H1 (cell line): Measurements from ENCODE around the gene TP53I11. TPM values are rescaled to one million over a fixed set of nuclear protein-coding genes. Genes with fewer than 3 reads are reported as not detected.

Experiments used
- CTCF ChIA-PET: fragments of 300-600 bp; sonication (Branson Sonifier 250); formaldehyde crosslinking; loops from one replicate; lab custom pipeline; 2021; ENCODE audit not compliant: partially characterized antibody; lab: Charles Lee
- POLR2A ChIA-PET: fragments of 300-600 bp; sonication (Branson Sonifier 250); formaldehyde crosslinking; loops from one replicate; lab custom pipeline; 2021; ENCODE audit warnings: inconsistent platforms; ENCODE audit not compliant: partially characterized antibody; lab: Charles Lee
- DNase-seq, 2 experiments: peaks; one replicate each; pipeline versions ENCODE4 v3.0.0 to v3.0.0-alpha.2; 2010 to 2022; ENCODE audit warnings: low spot score in 2 of 2, low read depth in 1 of 2, mixed read lengths in 1 of 2
- FAIRE-seq: peaks from 2 replicates; lab custom pipeline; 2011; peaks lifted over from hg19 to GRCh38; lab: Jason Lieb, UNC
- H2AFZ ChIP-seq: 2 replicates; pipeline ENCODE4 v1.8.1; 2012; ENCODE audit warnings: low read length, inconsistent platforms
- H2AK5ac ChIP-seq: 2 replicates; pipeline ENCODE4 v1.6.1; 2013; ENCODE audit warnings: low read depth, low read length
- H2BK120ac ChIP-seq: replicated peaks from 2 replicates; pipeline ENCODE3; 2013; ENCODE audit warnings: low read depth, low read length, inconsistent platforms
- H2BK12ac ChIP-seq: 2 replicates; pipeline ENCODE4 v1.6.1; 2013; ENCODE audit warnings: low read depth, low read length
- H2BK15ac ChIP-seq: 2 replicates; pipeline ENCODE4 v1.6.1; 2013; ENCODE audit warnings: low read length
- H2BK20ac ChIP-seq: 2 replicates; pipeline ENCODE4 v1.6.1; 2013; ENCODE audit warnings: low read length
- H2BK5ac ChIP-seq: 2 replicates; pipeline ENCODE4 v1.6.1; 2013; ENCODE audit warnings: low read depth, low read length
- H3K14ac ChIP-seq: 2 replicates; pipeline ENCODE4 v1.6.1; 2013; ENCODE audit warnings: inconsistent platforms; ENCODE audit not compliant: insufficient read length
- H3K18ac ChIP-seq: 2 replicates; pipeline ENCODE4 v1.6.1; 2013; ENCODE audit warnings: low read length; ENCODE audit errors: extremely low read depth
- H3K23ac ChIP-seq: 2 replicates; pipeline ENCODE4 v1.6.1; 2013; ENCODE audit warnings: inconsistent platforms; ENCODE audit not compliant: insufficient read length
- H3K23me2 ChIP-seq: 2 replicates; pipeline ENCODE4 v1.6.1; 2013; ENCODE audit warnings: low read depth, low read length
- H3K27ac ChIP-seq: 2 replicates; pipeline ENCODE4 v1.6.1; 2011; ENCODE audit warnings: low read depth, low read length, inconsistent platforms
- H3K27me3 ChIP-seq, 4 experiments: replicated peaks in 1 of 4; 1 replicate in 1 of 4; 2 replicates in 3 of 4; pipeline versions ENCODE4 v1.6.1 to v1.8.1; 2011 to 2013; ENCODE audit warnings: low read length in 3 of 4, mild to moderate bottlenecking in 3 of 4, inconsistent platforms in 2 of 4, mixed read lengths in 2 of 4, moderate library complexity in 1 of 4; ENCODE audit not compliant: control insufficient read depth in 3 of 4, insufficient read depth in 3 of 4; ENCODE audit errors: extremely low read depth in 1 of 4
- H3K36me3 ChIP-seq, 4 experiments: 2 replicates each; pipeline versions ENCODE4 v1.6.1 to v1.8.1; 2011 to 2013; ENCODE audit warnings: mild to moderate bottlenecking in 4 of 4, low read length in 3 of 4, moderate library complexity in 2 of 4, control low read depth in 1 of 4, inconsistent platforms in 1 of 4; ENCODE audit not compliant: insufficient read depth in 4 of 4, control insufficient read depth in 2 of 4
- H3K4ac ChIP-seq: replicated peaks from 2 replicates; pipeline ENCODE3; 2013; ENCODE audit warnings: low read length, low read depth, mixed read lengths, inconsistent platforms; ENCODE audit not compliant: insufficient read length
- H3K4me1 ChIP-seq, 4 experiments: replicated peaks in 1 of 4; 1 replicate in 1 of 4; 2 replicates in 3 of 4; pipeline versions ENCODE4 v1.6.1 to v1.8.1; 2011 to 2013; ENCODE audit warnings: low read length in 3 of 4, inconsistent platforms in 2 of 4, mixed read lengths in 1 of 4; ENCODE audit not compliant: insufficient read depth in 4 of 4, control insufficient read depth in 3 of 4
- H3K4me2 ChIP-seq, 2 experiments: 2 replicates each; pipeline versions ENCODE4 v1.6.1 to v1.8.1; 2011 to 2013; ENCODE audit warnings: low read depth in 2 of 2, low read length in 2 of 2, control low read depth in 1 of 2, inconsistent platforms in 1 of 2, mild to moderate bottlenecking in 1 of 2; ENCODE audit not compliant: insufficient read depth in 1 of 2
- H3K4me3 ChIP-seq, 4 experiments: fragments of 200-600, 300-600 bp in 1 of 4; sonication (generic), shearing (Covaris generic), sonication (Bioruptor Twin) in 1 of 4; 2 replicates each; pipeline versions ENCODE4 v1.5.1 to v1.8.1; 2011 to 2016; ENCODE audit warnings: low read length in 4 of 4, low read depth in 3 of 4, control low read depth in 2 of 4, inconsistent platforms in 2 of 4, mild to moderate bottlenecking in 2 of 4, mixed read lengths in 1 of 4, moderate library complexity in 1 of 4; ENCODE audit not compliant: insufficient read depth in 2 of 4; ENCODE audit errors: extremely low read depth in 1 of 4
- H3K56ac ChIP-seq: replicated peaks from 2 replicates; pipeline ENCODE3; 2013; ENCODE audit warnings: low read depth, mild to moderate bottlenecking, mixed read lengths, low read length, inconsistent platforms; ENCODE audit not compliant: insufficient read length
- H3K79me1 ChIP-seq: 2 replicates; pipeline ENCODE4 v1.6.1; 2013; ENCODE audit warnings: low read depth, low read length, control low read depth
- H3K79me2 ChIP-seq, 2 experiments: 2 replicates each; pipeline versions ENCODE4 v1.6.1 to v1.8.1; 2012 to 2013; ENCODE audit warnings: low read length in 2 of 2, mild to moderate bottlenecking in 2 of 2, inconsistent platforms in 1 of 2; ENCODE audit not compliant: insufficient read depth in 2 of 2, control insufficient read depth in 1 of 2
- H3K9ac ChIP-seq, 4 experiments: replicated peaks in 1 of 4; 1 replicate in 1 of 4; 2 replicates in 3 of 4; pipeline versions ENCODE4 v1.6.1 to v1.8.1; 2011 to 2013; ENCODE audit warnings: low read depth in 3 of 4, low read length in 3 of 4, control low read depth in 2 of 4, mild to moderate bottlenecking in 2 of 4, moderate library complexity in 2 of 4, inconsistent platforms in 1 of 4; ENCODE audit errors: extremely low read depth in 1 of 4
- H3K9me3 ChIP-seq, 2 experiments: 2 replicates each; pipeline versions ENCODE4 v1.6.1 to v1.8.1; 2012 to 2013; ENCODE audit warnings: mild to moderate bottlenecking in 2 of 2, moderate library complexity in 2 of 2, control low read depth in 1 of 2, inconsistent platforms in 1 of 2, low read depth in 1 of 2, low read length in 1 of 2, mixed read lengths in 1 of 2; ENCODE audit not compliant: insufficient read depth in 2 of 2
- H4K20me1 ChIP-seq, 2 experiments: replicated peaks in 1 of 2; 2 replicates each; pipeline versions ENCODE3 to v1.8.1; 2011 to 2013; ENCODE audit warnings: inconsistent platforms in 2 of 2, low read length in 2 of 2, mild to moderate bottlenecking in 1 of 2; ENCODE audit not compliant: insufficient read depth in 2 of 2, control insufficient read depth in 1 of 2
- H4K5ac ChIP-seq: 2 replicates; pipeline ENCODE4 v1.6.1; 2013; ENCODE audit warnings: low read length, low read depth, mixed read lengths, inconsistent platforms; ENCODE audit not compliant: insufficient read length
- H4K8ac ChIP-seq: 2 replicates; pipeline ENCODE4 v1.8.0; 2013; ENCODE audit warnings: mild to moderate bottlenecking, moderate library complexity, low read length, inconsistent platforms; ENCODE audit not compliant: insufficient read depth; ENCODE audit errors: extremely low read depth
- H4K91ac ChIP-seq: replicated peaks from 2 replicates; pipeline ENCODE3; 2013; ENCODE audit warnings: low read length, mixed read lengths, inconsistent platforms; ENCODE audit not compliant: insufficient read length
- BACH1 ChIP-seq: IDR thresholded peaks from 2 replicates; pipeline ENCODE4 v1.6.1; 2012; ENCODE audit warnings: low read length, improper control_type of control experiment
- BRCA1 ChIP-seq: IDR thresholded peaks from 2 replicates; pipeline ENCODE4 v1.6.1; 2012; ENCODE audit warnings: low read depth, low read length, improper control_type of control experiment
- CBX5 ChIP-seq: fragments of 300-800, 300-1000 bp; sonication (generic); IDR thresholded peaks from 2 replicates; pipeline ENCODE4 v1.7.1; 2016; ENCODE audit warnings: antibody characterized with exemption, low read length, low read depth
- CTCF ChIP-seq, 3 experiments: IDR thresholded peaks; 1 replicate in 2 of 3; 2 replicates in 1 of 3; pipeline versions ENCODE4 v1.5.1 to v1.6.1; 2011; ENCODE audit warnings: low read length in 3 of 3, mild to moderate bottlenecking in 3 of 3, inconsistent platforms in 2 of 3, low read depth in 1 of 3, moderate library complexity in 1 of 3; ENCODE audit not compliant: insufficient read depth in 1 of 3; ENCODE audit errors: control extremely low read depth in 1 of 3
- POLR2A ChIP-seq, 2 experiments: IDR thresholded peaks; 1 replicate in 1 of 2; 2 replicates in 1 of 2; pipeline ENCODE4 v1.6.1; 2011; ENCODE audit warnings: low read depth in 2 of 2, low read length in 2 of 2, mild to moderate bottlenecking in 2 of 2; ENCODE audit errors: control extremely low read depth in 1 of 2
- RNF2 ChIP-seq: fragments of 200-900, 300-1000 bp; sonication (generic); IDR thresholded peaks from 2 replicates; pipeline ENCODE4 v1.7.1; 2016; ENCODE audit warnings: borderline replicate concordance, low read depth, mild to moderate bottlenecking, antibody characterized with exemption, low read length; ENCODE audit not compliant: poor library complexity, severe bottlenecking; ENCODE audit errors: missing control alignments
- SP2 ChIP-seq: IDR thresholded peaks from 2 replicates; pipeline ENCODE4 v1.6.1; 2012; ENCODE audit warnings: mild to moderate bottlenecking, low read length, inconsistent platforms
- ZNF274 ChIP-seq: IDR thresholded peaks from 2 replicates; pipeline ENCODE4 v1.7.0; 2012; ENCODE audit warnings: low read length, borderline replicate concordance; ENCODE audit errors: extremely low read depth
- WGBS, 2 experiments: shearing (Covaris generic) in 1 of 2; methylation state at CpG; one replicate each; pipeline versions ENCODE4 v1.1.6 to v1.1.7; 2013 to 2015; ENCODE audit warnings: low lambda C conversion rate in 2 of 2, mixed read lengths in 2 of 2, inconsistent platforms in 1 of 2, low coverage in 1 of 2, missing lambda C conversion rate in 1 of 2; ENCODE audit not compliant: insufficient replicate concordance in 2 of 2, insufficient coverage in 1 of 2, insufficient read length in 1 of 2; ENCODE audit errors: extremely low coverage in 1 of 2, missing lambda C conversion rate in 1 of 2; 5-methylcytosine and 5-hydroxymethylcytosine counted together
- polyA plus RNA-seq, 7 experiments: library from polyadenylated mRNA; depleted of rRNA in 3 of 7; stranded (reverse) in 5 of 7; unstranded in 2 of 7; fragments of >200 nt in 5 of 7; fragments of 200-250 nt in 2 of 7; gene quantifications; 1 replicate in 5 of 7; 2 replicates in 1 of 7; 4 replicates in 1 of 7; pipeline versions ENCODE4 v1.2.1 to v1.2.3, GENCODE V29; 2011 to 2013; ENCODE audit warnings: missing spikeins in 2 of 7, mixed read lengths in 2 of 7
- total RNA-seq: library from RNA; stranded (reverse); fragmentation: NEBNext Ultra II Directional; extraction: Animal tissue kit (Norgen Biotek cat#: 25700); gene quantifications from 2 replicates; pipeline ENCODE4 v1.2.1, GENCODE V29; 2021

TP53I11 gene
- total and polyA plus RNA-seq, 2 of the 8 experiments (the other 6 are each of a cell fraction or from before 2014, with no cell fraction given) = 34.0 to 46.3 TPM

GRCh38 chr11:44968510-44968909 is 17.8 kb upstream of the TP53I11 start:
- no peak for TF ChIP-seq RNF2
- no peak for TF ChIP-seq BACH1
- no peak for TF ChIP-seq CTCF (IDR thresholded peaks at IDR 0.05; ENCODE audit: control extremely low read depth in 1 of 3, insufficient read depth in 1 of 3, low read depth in 1 of 3, low read length in 3 of 3)
- no peak for TF ChIP-seq BRCA1
- no peak for TF ChIP-seq POLR2A (IDR thresholded peaks at IDR 0.05; ENCODE audit: control extremely low read depth in 1 of 2, low read depth in 2 of 2, low read length in 2 of 2)
- no peak for TF ChIP-seq ZNF274
- TF ChIP-seq SP2 = no peak
- no peak for TF ChIP-seq CBX5
- Histone ChIP-seq H2BK12ac (no peak overlapping the region), H3K23ac (no peak overlapping the region), H2BK5ac (no peak overlapping the region), H3K4me2 (no peak overlapping the region), H3K23me2 (no peaks in the 10 kb centered on the region), H3K79me1 (no peaks in the 10 kb centered on the region), H4K8ac (no peak overlapping the region), H3K36me3 (no peaks in the 10 kb centered on the region), H3K4me1 (peaks cover 4 to 19% (median 11%) of the 10 kb centered on the region in 4 experiments), H3K56ac (no peak overlapping the region), H3K9ac (no peak overlapping the region), H2BK15ac (no peak overlapping the region), H3K4ac (no peak overlapping the region), H4K91ac (no peak overlapping the region), H4K5ac (no peak overlapping the region), H2AK5ac (no peak overlapping the region), H2AFZ (no peak overlapping the region), H2BK120ac (no peak overlapping the region), H2BK20ac (no peak overlapping the region), H3K18ac (no peak overlapping the region), H4K20me1 (no peaks in the 10 kb centered on the region), H3K4me3 (no peak overlapping the region), H3K9me3 (no peaks in the 10 kb centered on the region), H3K14ac (no peak overlapping the region), H3K27me3 (no peaks in the 10 kb centered on the region; a peak in 2 of 7 replicates), H3K27ac (no peak overlapping the region), H3K79me2 (no peaks in the 10 kb centered on the region)
- CTCF ChIA-PET = interaction anchor here (0.7 to 38.2 kb wide), 9 partner anchors 6 to 142 kb away, joined by 3 to 731 read pairs (median 5); partner anchors contain the start of gene TP53I11
- POLR2A ChIA-PET = interaction anchor here (1.1 to 1.5 kb wide), 4 partner anchors 9 to 20 kb away, joined by 3 to 4 read pairs (median 3); no protein-coding TSS in a partner anchor
- DNase-seq = no peak
- FAIRE-seq = no peak
- WGBS, 2 experiments = 94% methylated on average over 3 of the region's 3 CpGs; no CpG with 5 or more reads in 1 of the 2 experiments
